C4-2B (cell line): ENCODE measurements around the gene GRIA4.

Source experiments
- H3K27ac ChIP-seq: fragments of 450-650 bp; 2 replicates; pipeline ENCODE4 v1.5.1; 2017
- CTCF ChIP-seq: fragments of 450-650 bp; conservative IDR thresholded peaks from 2 replicates; pipeline ENCODE4 v1.5.1; 2017; ENCODE audit warnings: mild to moderate bottlenecking
- ZFX ChIP-seq: fragments of 450-650 bp; IDR thresholded peaks from 2 replicates; pipeline ENCODE4 v1.6.1; 2017

GRIA4 gene

GRCh38 chr11:105636496-105636895 lies 26.6 kb downstream of the GRIA4 start:
- TF ChIP-seq CTCF (no peak), ZFX (no peak)

GRCh38 chr11:105639527-105639926 lies 29.7 kb downstream of the GRIA4 start:
- TF ChIP-seq CTCF = no peak
- no peak for TF ChIP-seq ZFX
- no peak overlapping the region for H3K27ac ChIP-seq

More at GRCh38 chr11:105636496-105636895, 26.6 kb downstream of the GRIA4 start:
- H3K27ac ChIP-seq = no peak overlapping the region

- no peak overlapping the region for H3K27ac ChIP-seq
- TF ChIP-seq ZFX (no peak), CTCF (no peak)
Measured at GRCh38 chr11:105641433-105641832, 31.6 kb downstream of the GRIA4 start.

GRCh38 chr11:105642870-105643269 lies 33.0 kb downstream of the GRIA4 start:
- TF ChIP-seq ZFX (no peak), CTCF (no peak)
- H3K27ac ChIP-seq = no peak overlapping the region

- TF ChIP-seq ZFX = no peak
- TF ChIP-seq CTCF = no peak
- H3K27ac ChIP-seq = no peak overlapping the region
Measured at GRCh38 chr11:105644839-105645573, 35.1 kb downstream of the GRIA4 start.

- TF ChIP-seq CTCF = no peak
- TF ChIP-seq ZFX = no peak
- no peak overlapping the region for H3K27ac ChIP-seq
Measured at GRCh38 chr11:105647780-105648179, 37.9 kb downstream of the GRIA4 start.

GRCh38 chr11:105648762-105649161 lies 38.9 kb downstream of the GRIA4 start:
- TF ChIP-seq ZFX = no peak
- TF ChIP-seq CTCF = no peak
- no peak overlapping the region for H3K27ac ChIP-seq
